Heart right ventricle (tissue), 16 donors: Measurements from ENCODE around the gene SLC5A5. TPM values are rescaled to one million over a fixed set of nuclear protein-coding genes. Genes with fewer than 3 reads are reported as not detected.

Source experiments
- ATAC-seq, 8 donors: fragments of 200-7000 bp; cut with Tn5 transposase; one replicate each; pipeline ENCODE4 v1.9.1; 2020; ENCODE audit warnings: mild to moderate bottlenecking in 8 of 8, moderate library complexity in 8 of 8, moderate number of reproducible peaks in 1 of 8
- DNase-seq, 2 donors: peaks; one replicate each; pipeline ENCODE4 v3.0.0-alpha.2; 2020
- H3K27ac ChIP-seq, 10 donors: fragments of 200-600 bp; sonication (generic) in 2 of 10; one replicate each; pipeline versions ENCODE4 v1.5.0 to v1.8.0; 2020 to 2022; ENCODE audit warnings: mild to moderate bottlenecking in 3 of 10
- H3K27me3 ChIP-seq, 7 donors: fragments of 200-600 bp; one replicate each; pipeline ENCODE4 v1.8.0; 2021 to 2022; ENCODE audit warnings: mild to moderate bottlenecking in 2 of 7
- H3K36me3 ChIP-seq, 9 donors: fragments of 200-600 bp; sonication (generic) in 1 of 9; one replicate each; pipeline versions ENCODE4 v1.5.0 to v1.8.0; 2020 to 2022; ENCODE audit warnings: mild to moderate bottlenecking in 2 of 9
- H3K4me1 ChIP-seq, 9 donors: fragments of 200-600 bp; sonication (generic) in 1 of 9; one replicate each; pipeline versions ENCODE4 v1.5.0 to v1.8.0; 2020 to 2022; ENCODE audit warnings: mild to moderate bottlenecking in 4 of 9
- H3K4me3 ChIP-seq, 10 donors: fragments of 200-600 bp; sonication (generic) in 2 of 10; one replicate each; pipeline versions ENCODE4 v1.5.0 to v1.8.0; 2020 to 2022; ENCODE audit warnings: mild to moderate bottlenecking in 7 of 10, moderate library complexity in 2 of 10
- H3K9me3 ChIP-seq, 11 donors: fragments of 200-600 bp in 10 of 11; sonication (generic) in 2 of 11; one replicate each; pipeline versions ENCODE4 v1.5.0 to v1.8.0; 2013 to 2022; ENCODE audit warnings: mild to moderate bottlenecking in 2 of 11, control low read depth in 1 of 11, moderate library complexity in 1 of 11
- WGBS, 2 donors: extraction: QIAGEN DNeasy Blood & Tissue Kit; methylation state at CpG; one replicate each; pipeline ENCODE4 v1.1.7; 2013; ENCODE audit warnings: inconsistent platforms in 1 of 2; 5-methylcytosine and 5-hydroxymethylcytosine counted together
- intact Hi-C, 10 donors: fragments of 100-400 bp; cut with DNase I; formaldehyde crosslinking; loops; one replicate each; pipeline versions ENCODE4 v1.11.1 to v1.14.2; 2022
- polyA plus RNA-seq, 2 donors: library from polyadenylated mRNA; stranded (reverse); fragments of 200-250 nt; gene quantifications; one replicate each; pipeline ENCODE4 v1.2.3, GENCODE V29; 2013
- total RNA-seq, 10 donors: library from RNA; stranded (reverse); fragmentation: NEBNext Ultra II Directional in 3 of 10; extraction: Animal tissue kit (Norgen Biotek cat#: 25700) in 3 of 10; gene quantifications; one replicate each; pipeline versions ENCODE4 v1.2.1 to v1.2.4, GENCODE V29; 2021 to 2023
- TF ChIP-seq, protein P1 (sequence below), 9 donors: fragments of 200-600 bp; sonication (generic) in 2 of 9; IDR thresholded peaks; one replicate each; pipeline versions ENCODE4 v1.5.0 to v1.8.0; 2021 to 2022; ENCODE audit warnings: antibody characterized with exemption in 9 of 9, mild to moderate bottlenecking in 5 of 9, moderate library complexity in 1 of 9
- donor health status: Arrhythmogenic right ventricular cardiomyopathy.
- donor health status: ischemic (EF 13 %, LVEDD 7.1; RV severe dilation, severe dysfunction).
- donor health status: healthy with polysubstance abuse.
- donor health status: DM: no; HTN: yes; CAD: no.
- donor health status: DM: no; HTN: no; CAD: no.
- donor health status: ischemic (EF 25% LVEDD 6.9; RV normal size, moderate dysfunction).
- donor health status: ischemic (EF 25% LVEDD 5.7; RV mildly dilated, moderate dysfunction).
- donor health status: healthy.
- donor health status: DM: yes; HTN: yes; CAD: no.
- donor health status: Ischemic cardiomyopathy.
- donor health status: ischemic (EF 35%, LVEDD 5.7; RV mildly dilated, moderate dysfunction).
- donor health status: nonischemic (EF 11% LVEDD 7.7; RV severe dilation, severe dysfunction).
- donor health status: DM: yes; HTN: yes; CAD: no.
- donor health status: PGD.
- donor health status: ischemic (EF 29% LVEDD 5.4; RV normal size, mild dysfunction).
- donor health status: nonischemic (EF 23%, LVEDD 6.1; RV moderate dilation, normal function).

The SLC5A5 gene
- total and polyA plus RNA-seq, 12 donors, result 0.16 TPM; not detected in 11

DNA sequence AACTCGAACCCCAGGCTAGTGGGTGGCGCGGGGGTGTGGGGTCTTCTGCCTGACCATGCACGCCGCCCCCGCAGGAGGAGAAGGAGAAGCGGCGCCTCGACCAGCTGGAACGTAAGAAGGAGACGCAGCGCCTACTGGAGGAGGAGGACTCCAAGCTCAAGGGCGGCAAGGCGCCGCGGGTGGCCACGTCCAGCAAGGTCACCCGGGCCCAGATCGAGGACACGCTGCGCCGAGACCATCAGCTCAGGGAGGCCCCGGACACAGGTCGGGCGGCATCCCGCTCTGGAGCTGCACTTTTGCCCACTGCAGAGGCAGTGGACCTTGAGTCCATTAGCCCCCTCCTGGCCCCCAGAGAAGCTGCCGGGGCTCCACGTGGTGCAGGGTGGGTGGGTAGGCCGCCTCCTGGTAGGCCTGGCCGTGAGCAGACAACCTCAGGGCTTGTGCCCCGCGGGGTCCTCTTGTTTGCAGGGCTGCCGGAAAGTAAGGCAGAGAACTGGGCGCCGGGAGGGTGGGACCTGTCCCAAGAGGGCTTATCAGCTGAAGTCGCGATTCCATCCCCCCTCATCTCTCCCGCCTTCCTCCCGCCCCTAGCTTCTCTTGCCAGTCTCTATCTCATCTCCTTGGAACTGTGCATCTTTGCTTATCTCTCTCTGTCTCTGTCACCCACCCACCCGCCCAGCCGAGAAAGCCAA, 71.0 kb downstream of the SLC5A5 start:
- WGBS, 2 donors, result 71 to 79% methylated on average over 40 to 41 of the region's 41 CpGs
- TF ChIP-seq, protein P1, sequence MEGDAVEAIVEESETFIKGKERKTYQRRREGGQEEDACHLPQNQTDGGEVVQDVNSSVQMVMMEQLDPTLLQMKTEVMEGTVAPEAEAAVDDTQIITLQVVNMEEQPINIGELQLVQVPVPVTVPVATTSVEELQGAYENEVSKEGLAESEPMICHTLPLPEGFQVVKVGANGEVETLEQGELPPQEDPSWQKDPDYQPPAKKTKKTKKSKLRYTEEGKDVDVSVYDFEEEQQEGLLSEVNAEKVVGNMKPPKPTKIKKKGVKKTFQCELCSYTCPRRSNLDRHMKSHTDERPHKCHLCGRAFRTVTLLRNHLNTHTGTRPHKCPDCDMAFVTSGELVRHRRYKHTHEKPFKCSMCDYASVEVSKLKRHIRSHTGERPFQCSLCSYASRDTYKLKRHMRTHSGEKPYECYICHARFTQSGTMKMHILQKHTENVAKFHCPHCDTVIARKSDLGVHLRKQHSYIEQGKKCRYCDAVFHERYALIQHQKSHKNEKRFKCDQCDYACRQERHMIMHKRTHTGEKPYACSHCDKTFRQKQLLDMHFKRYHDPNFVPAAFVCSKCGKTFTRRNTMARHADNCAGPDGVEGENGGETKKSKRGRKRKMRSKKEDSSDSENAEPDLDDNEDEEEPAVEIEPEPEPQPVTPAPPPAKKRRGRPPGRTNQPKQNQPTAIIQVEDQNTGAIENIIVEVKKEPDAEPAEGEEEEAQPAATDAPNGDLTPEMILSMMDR (IDR thresholded peaks at IDR 0.05), result no peak
- no peaks in the 10 kb centered on the region for H3K27me3 ChIP-seq
- H3K4me3 ChIP-seq, result no peak overlapping the region
- peaks cover 0 to 11% (median 5%) of the 10 kb centered on the region in 9 donors for H3K4me1 ChIP-seq
- peaks cover 0 to 59% (median 6%) of the 10 kb centered on the region in 9 donors for H3K36me3 ChIP-seq
- H3K9me3 ChIP-seq, result no peaks in the 10 kb centered on the region
- H3K27ac ChIP-seq, result no peak overlapping the region
- DNase-seq, result no peak
- intact Hi-C loops, result loop anchor here in 5 of 10 donors (5.0 to 10.0 kb wide), 3 partner anchors 112 to 122 kb away; no protein-coding TSS in a partner anchor
- no peak for ATAC-seq

DNA sequence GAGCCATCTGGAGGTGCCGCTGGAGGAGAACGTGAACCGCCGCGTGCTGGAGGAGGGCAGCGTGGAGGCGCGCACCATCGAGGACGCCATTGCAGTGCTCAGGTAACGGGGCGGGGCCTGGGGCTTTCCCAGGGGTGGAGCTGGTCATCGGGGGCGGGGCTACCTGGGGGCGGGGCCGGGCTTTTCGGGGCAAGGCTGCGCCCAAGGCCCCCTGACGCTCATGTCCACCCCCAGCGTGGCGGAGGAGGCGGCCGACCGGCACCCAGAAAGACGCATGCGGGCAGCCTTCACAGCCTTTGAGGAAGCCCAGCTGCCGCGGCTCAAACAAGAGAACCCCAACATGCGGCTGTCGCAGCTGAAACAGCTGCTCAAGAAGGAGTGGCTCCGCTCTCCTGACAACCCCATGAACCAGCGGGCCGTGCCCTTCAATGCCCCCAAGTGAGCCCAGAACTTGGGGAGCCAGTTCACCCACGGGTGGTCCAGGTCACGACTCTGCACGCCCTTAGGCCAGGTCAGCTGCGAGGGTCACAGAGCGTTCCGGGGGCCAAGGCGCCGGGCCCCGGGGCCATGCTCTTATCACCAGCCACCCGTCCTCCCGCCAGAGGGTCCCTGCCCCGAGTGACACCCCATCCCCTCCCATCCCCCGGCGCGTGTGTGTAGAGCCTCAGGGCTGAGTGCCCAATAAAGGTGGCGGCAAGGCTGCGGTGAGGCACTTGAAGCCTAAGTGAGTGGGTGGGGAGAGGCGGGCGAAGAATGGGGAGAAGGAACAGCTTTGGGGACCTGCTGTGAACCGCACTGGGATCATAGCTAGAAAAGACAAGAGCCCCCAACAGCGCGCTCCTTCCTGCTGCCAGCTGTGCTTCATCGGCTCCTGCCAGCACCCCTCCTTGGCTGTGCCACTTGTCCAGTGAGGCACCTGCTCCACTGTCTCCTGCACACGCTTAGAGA, 71.8 kb downstream of the SLC5A5 start:
- Histone ChIP-seq H3K4me1 (peaks cover under 1 to 12% (median 6%) of the 10 kb centered on the region in 9 donors), H3K4me3 (no peak overlapping the region), H3K27ac (no peak overlapping the region), H3K36me3 (peaks cover 0 to 51% (median 6%) of the 10 kb centered on the region in 9 donors), H3K27me3 (peaks cover 0 to 5% (median 0%) of the 10 kb centered on the region in 7 donors), H3K9me3 (no peaks in the 10 kb centered on the region)
- ATAC-seq, result no peak
- intact Hi-C loops, result loop anchor here in 5 of 10 donors (5.0 to 10.0 kb wide), 3 partner anchors 111 to 121 kb away; no protein-coding TSS in a partner anchor
- WGBS, 2 donors, result 76 to 81% methylated on average over 55 to 57 of the region's 57 CpGs
- DNase-seq, result no peak
- TF ChIP-seq, protein P1 (IDR thresholded peaks at IDR 0.05), result no peak

GRCh38 chr19:17944301-17944700, 72.6 kb downstream of the SLC5A5 start:
- intact Hi-C loops, result loop anchor here in 5 of 10 donors (5.0 to 10.0 kb wide), 3 partner anchors 110 to 120 kb away; no protein-coding TSS in a partner anchor
- WGBS, 2 donors, result 70 to 80% methylated on average over 4 of the region's 4 CpGs
- peaks cover 0 to 13% (median 6%) of the 10 kb centered on the region in 7 donors for H3K27me3 ChIP-seq
- DNase-seq (no peak), ATAC-seq (no peak)
- no peak overlapping the region for H3K4me3 ChIP-seq
- peaks cover 6 to 20% (median 13%) of the 10 kb centered on the region in 9 donors for H3K4me1 ChIP-seq
- H3K27ac ChIP-seq, result no peak overlapping the region
- H3K36me3 ChIP-seq, result peaks cover 0 to 43% (median 2%) of the 10 kb centered on the region in 9 donors
- H3K9me3 ChIP-seq, result no peaks in the 10 kb centered on the region
- TF ChIP-seq, protein P1 (IDR thresholded peaks at IDR 0.05), result no peak

Other genes starting within 250 kb of the SLC5A5 start
- gene UNC13A, start 183.6 kb upstream of the SLC5A5 start, total RNA-seq, result under 1 TPM in 8 of 10 donors, not detected in 2; 0.02 to 0.72 (median 0.06) TPM
- gene UNC13A, start 183.6 kb upstream of the SLC5A5 start, polyA plus RNA-seq, result under 1 TPM; 0.03 to 0.44 TPM
- 10 to 100 TPM; 20.7 to 48.7 (median 27.1) TPM for gene MAP1S, start 152.5 kb upstream of the SLC5A5 start, total RNA-seq
- 10 to 100 TPM; 20.4 to 25.7 TPM for gene MAP1S, start 152.5 kb upstream of the SLC5A5 start, polyA plus RNA-seq
- 1 to 10 TPM in 4 of 10 donors, under 1 TPM in 6; 0.21 to 2.6 (median 0.83) TPM for gene FCHO1, start 120.5 kb upstream of the SLC5A5 start, total RNA-seq
- gene FCHO1, start 120.5 kb upstream of the SLC5A5 start, polyA plus RNA-seq, result under 1 TPM; 0.44 to 0.61 TPM
- gene B3GNT3, start 76.8 kb upstream of the SLC5A5 start, total RNA-seq, result not detected
- gene B3GNT3, start 76.8 kb upstream of the SLC5A5 start, polyA plus RNA-seq, result not detected
- gene INSL3, start 50.4 kb upstream of the SLC5A5 start, total RNA-seq, result not detected
- gene INSL3, start 50.4 kb upstream of the SLC5A5 start, polyA plus RNA-seq, result under 1 TPM in 1 of 2 donors, not detected in 1; 0.04 TPM
- 10 to 100 TPM in 1 of 10 donors, 1 to 10 TPM in 7, under 1 TPM in 2; 0.59 to 16.9 (median 1.6) TPM for gene JAK3, start 24.0 kb upstream of the SLC5A5 start, total RNA-seq
- gene JAK3, start 24.0 kb upstream of the SLC5A5 start, polyA plus RNA-seq, result 1 to 10 TPM in 1 of 2 donors, under 1 TPM in 1; 0.88 to 3.7 TPM
- gene RPL18A, start 12.0 kb upstream of the SLC5A5 start, total RNA-seq, result 1,000 to 10,000 TPM in 1 of 10 donors, 100 to 1,000 TPM in 9; 623 to 1,142 (median 682) TPM
- 1,000 to 10,000 TPM in 1 of 2 donors, 100 to 1,000 TPM in 1; 685 to 2,570 TPM for gene RPL18A, start 12.0 kb upstream of the SLC5A5 start, polyA plus RNA-seq
- 10 to 100 TPM; 52.0 to 94.2 (median 61.6) TPM for gene CCDC124, start 61.1 kb downstream of the SLC5A5 start, total RNA-seq
- 100 to 1,000 TPM; 135 to 240 TPM for gene CCDC124, start 61.1 kb downstream of the SLC5A5 start, polyA plus RNA-seq
- gene KCNN1, start 95.2 kb downstream of the SLC5A5 start, total RNA-seq, result under 1 TPM in 1 of 10 donors, not detected in 9; 0.72 TPM
- gene KCNN1, start 95.2 kb downstream of the SLC5A5 start, polyA plus RNA-seq, result not detected
- 10 to 100 TPM in 5 of 10 donors, 1 to 10 TPM in 5; 4.8 to 22.4 (median 10.0) TPM for gene ARRDC2, start 136.2 kb downstream of the SLC5A5 start, total RNA-seq
- 10 to 100 TPM; 19.3 to 45.5 TPM for gene ARRDC2, start 136.2 kb downstream of the SLC5A5 start, polyA plus RNA-seq
- 1 to 10 TPM in 2 of 10 donors, under 1 TPM in 8; 0.24 to 5.4 (median 0.45) TPM for gene IL12RB1, start 215.0 kb downstream of the SLC5A5 start, total RNA-seq
- under 1 TPM; 0.36 to 0.51 TPM for gene IL12RB1, start 215.0 kb downstream of the SLC5A5 start, polyA plus RNA-seq
- 1 to 10 TPM; 2.8 to 6.4 (median 4.6) TPM for gene MAST3, start 225.8 kb downstream of the SLC5A5 start, total RNA-seq
- 1 to 10 TPM; 1.5 to 2.6 TPM for gene MAST3, start 225.8 kb downstream of the SLC5A5 start, polyA plus RNA-seq